Activated CD4-positive, alpha-beta T cell treated with anti-CD3 and anti-CD28 coated beads, Interleukin-2, Interleukin-6, amounts not matched to agents 100 ng/mL and 50 ng/mL, durations not matched to agents 16 hours and 8 hours (primary cell): Measurements from ENCODE around the gene CACNG7.
A peak's percentile ranks its signal among the peaks of the same experiment; 100 is the strongest.

Experiments
- DNase-seq: peaks from one replicate; pipeline ENCODE4 v3.0.0-alpha.2; 2020

Gene CACNG7

DNA sequence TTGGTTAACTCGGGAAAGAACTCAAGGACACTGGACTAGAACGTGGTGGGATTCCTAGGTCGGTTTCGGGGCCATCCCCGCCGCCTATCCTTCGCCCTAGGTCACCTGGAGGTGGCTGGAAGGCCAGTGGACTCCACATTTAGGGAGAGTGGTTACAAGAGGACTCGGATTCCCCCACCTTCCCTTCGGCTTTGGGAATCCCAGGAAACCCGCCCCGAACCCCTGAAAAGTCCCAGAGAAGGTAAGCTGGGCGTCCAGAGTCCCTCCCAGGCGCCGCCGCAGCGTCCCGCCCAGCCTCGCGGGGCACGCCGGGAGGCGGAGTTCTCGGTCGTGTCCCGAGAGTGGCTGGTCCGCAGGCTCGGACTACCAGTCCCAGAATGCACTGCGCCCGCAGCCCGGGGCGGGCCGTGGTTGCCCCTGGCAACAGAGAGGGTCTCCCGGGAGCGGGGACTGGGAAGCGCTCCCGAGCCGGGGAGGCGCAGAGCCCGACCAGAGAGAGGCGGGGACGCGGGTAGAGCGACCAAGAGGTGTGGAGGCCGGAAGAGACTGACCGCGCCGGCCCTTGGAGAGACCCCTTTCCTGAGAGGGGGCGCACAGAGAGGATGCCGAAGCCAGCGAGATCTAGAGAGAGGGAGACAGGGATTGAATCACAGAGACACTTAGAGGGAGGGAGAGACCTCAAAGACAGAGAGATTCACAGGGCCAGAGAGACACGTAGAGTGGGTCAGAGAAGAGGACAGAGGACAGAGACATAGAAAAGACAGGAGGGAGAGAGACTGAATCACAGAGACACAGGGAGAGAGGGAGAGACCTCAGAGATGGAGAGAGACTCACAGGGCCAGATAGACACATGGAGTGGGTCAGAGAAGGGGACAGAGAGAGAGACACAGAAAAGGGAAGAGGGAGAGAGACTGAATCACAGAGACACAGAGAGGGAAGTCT is 29.7 kb upstream of the CACNG7 start:
- peak; percentile 86 for DNase-seq

DNA sequence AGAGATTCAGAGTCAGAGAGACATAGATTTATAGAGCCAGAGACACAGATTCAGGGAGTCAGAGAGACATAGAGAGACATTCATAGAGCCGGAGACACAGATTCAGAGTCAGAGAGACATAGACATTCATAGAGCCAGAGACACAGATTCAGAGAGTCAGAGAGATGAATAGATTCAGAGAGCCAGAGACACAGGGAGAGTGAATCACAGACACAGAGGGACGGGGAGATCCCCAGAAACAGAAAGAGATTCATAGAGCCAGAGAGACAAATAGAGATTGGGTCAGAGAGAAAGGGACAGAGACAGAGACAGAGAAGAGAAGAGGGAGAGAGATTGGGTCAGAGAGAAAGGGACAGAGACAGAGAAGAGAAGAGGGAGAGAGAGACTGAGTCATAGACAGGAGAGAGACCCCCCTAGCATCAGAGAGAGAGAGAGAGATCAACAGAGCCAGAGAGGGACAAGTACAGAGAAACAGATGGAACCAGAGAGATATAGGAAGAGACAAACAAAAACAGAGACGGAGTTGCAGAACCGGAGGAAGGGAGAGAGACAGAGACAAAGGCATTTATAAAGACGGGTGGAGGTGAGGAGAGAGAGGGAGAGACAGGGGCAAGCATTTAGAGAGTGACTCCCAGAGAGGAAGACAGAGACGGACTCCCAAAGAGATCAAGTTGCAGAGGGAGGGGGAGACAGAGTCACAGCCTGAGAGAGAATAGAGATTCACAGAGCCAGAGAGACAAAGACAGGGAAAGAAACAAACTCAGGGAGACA is 28.2 kb upstream of the CACNG7 start:
- DNase-seq: no peak

DNA sequence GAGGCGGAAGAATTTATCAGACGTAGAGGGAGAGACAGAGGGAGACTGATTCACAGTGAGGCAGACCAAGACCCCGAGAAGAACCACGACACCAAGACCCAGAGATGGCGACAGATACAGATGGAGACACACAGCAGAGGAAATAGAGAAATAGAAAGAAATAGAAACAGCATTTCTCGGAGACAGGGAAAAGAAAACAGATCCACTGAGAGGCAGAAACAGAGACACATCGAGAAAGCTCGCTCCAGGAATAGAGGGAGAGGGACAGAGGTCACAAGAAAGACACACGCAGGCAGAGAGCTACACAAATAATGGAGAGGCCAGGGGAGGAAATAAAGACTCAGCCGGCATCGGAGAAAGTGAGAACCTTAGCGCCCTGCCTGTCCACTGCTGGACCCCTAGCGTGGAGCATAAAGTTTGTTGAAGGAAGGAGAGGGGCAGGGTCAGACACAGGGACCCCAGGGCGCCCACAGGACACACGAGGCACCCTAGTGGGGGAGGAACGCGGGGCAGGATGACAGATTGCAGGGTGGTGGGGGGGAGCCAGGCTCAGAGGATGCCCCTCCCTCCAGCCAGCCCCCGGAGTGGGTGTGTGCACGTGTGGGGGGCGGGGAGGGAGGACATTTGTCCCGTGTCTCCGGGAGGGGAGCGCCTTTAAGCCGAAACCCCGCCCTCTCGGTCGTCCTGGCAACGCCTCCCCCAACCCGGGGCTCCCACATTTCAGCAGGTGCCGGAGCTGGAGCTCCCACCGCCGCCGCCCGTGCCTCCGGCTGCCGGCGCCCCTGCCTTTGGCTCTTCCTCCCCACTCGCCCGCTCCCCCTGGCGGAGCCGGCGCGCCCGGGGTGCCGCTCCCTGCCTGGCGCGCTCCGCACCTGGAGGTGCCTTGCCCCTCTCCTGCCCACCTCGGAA is 27.3 kb upstream of the CACNG7 start, which contains the start of gene PRKCG:
Gene PRKCG (plus strand): TSS at position 716 of the 909 bp plus-strand sequence. CDS start 298 bp downstream, outside the sequence.
- peak; percentile 39 for DNase-seq

DNA sequence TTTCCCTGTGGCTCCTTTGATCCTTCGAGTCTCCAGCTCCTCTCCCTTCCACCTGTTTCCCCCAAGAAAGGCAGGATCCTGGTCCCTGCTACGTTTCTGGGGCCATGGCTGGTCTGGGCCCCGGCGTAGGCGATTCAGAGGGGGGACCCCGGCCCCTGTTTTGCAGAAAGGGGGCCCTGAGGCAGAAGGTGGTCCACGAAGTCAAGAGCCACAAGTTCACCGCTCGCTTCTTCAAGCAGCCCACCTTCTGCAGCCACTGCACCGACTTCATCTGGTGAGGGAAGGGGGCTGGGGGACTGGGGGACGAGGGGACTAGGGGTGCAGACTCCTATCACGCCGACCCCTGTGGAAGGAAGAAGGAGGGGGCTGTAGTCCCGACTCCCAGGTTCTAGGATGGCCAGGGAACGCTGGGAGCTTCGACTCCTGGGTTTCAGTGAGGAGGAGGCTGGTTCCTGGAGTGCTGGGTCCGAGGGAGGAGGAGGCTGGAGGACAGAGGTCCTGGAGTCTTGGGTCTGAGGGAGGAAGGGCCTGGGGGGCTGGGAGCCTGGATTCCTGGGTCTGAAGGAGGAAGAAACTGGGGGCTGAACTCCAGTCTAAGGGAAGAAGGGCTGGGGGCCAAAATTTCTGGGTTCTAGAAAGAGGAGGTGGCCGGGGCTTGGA is 26.6 kb upstream of the CACNG7 start:
- no peak for DNase-seq

DNA sequence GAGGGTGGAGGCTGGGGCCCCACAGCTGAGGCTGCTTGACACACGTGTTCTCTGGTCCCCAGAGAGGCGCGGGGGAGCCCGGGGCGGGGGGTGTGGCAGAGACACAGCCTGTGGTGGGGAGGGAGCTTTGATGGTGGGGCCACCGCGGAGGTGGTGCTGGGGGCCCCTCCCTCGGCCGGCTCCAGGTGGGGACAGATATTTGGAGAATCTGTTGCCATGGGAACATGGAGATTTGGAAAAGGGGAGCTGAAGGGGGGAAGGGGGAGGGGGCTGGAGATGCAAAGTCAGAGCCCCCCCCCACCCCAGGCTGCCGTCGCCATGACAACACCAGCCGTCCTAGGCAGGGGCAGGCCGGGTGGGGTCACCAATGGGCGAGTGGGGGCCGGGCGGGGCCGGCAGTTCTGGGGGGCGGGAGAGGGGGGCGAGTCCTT is 25.8 kb upstream of the CACNG7 start:
- no peak for DNase-seq

DNA sequence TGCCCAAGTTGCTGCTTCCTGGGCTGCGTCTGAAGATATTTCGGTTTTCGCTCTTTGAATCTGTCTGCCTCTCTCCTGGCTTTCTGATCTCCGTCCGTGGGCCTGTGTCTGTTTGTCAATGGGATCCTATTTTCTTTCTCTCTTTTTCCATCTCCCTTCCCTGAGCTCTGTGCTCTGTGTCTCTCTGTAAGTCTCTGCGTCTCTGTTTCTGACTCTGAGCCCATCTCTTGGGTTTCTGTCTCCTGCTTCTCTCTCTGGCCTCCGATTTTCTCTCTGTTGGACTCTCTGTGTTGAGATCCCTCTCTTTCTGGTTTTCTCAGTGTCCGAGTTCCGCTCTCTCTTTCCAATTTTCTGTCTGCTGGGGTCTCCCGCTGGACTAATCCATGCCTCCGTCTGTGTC is 25.3 kb upstream of the CACNG7 start:
- no peak for DNase-seq

DNA sequence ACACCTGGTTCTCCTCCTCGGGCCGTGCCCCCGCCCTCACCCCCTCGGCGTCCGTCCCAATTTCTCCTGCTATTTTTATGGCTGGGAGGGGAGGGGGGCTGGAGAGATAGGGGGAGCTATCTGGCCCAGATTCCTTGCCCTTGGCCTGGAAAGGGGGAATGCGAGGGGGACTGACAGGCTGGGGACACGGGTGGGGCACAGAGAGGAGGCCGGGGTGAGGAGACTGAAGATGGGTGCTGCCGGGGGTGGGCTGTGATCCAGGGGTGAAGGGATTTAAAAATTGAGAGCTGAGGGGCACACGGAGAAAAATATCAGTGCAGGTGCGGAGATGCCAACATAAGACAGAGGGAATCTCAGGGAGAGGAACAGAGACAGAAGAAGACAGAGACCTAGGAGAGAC is 24.8 kb upstream of the CACNG7 start:
- DNase-seq: no peak

DNA sequence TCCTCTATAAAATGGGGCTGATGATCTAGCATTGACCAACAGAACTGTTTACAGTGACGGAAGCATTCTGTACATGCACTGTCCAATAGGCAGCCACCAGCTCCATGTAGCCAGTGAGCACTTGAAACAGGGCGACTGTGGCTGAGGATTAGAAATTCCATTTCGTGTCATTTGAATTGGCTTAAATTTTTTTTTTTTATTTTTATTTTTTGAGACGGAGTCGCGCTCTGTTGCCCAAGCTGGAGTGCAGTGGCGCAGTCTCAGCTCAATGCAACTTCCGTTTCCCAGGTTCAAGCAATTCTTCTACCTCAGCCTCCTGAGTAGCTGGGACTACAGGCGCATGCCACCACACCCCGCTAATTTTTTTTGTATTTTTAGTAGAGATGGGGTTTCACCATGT is 24.0 kb upstream of the CACNG7 start:
- no peak for DNase-seq

DNA sequence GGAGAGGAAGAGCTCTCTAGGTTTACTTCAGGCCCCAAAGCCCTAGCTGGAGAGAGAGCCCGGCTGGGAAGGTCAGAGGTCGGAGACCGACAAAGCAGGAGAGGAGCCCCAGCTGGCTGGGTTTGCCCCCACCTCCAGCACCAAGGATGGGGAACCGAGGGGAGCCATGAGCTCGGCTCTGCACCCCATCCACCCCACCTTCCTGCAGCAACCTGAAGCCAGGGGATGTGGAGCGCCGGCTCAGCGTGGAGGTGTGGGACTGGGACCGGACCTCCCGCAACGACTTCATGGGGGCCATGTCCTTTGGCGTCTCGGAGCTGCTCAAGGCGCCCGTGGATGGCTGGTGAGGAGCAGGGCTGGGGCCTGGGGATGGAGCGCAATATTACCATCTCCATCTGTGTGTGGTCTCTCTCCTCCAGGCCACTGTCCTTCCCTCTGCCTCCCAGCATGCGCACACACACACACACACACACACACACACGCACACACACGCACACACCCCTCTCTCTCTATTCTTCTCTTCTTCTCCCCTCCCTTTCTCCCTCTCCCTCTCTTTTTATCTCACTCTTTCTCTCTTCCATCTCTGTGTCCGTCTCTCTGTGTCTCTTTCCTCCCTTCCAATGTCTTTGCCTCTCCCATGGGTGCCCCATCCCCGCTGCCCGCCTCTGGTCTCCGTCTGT is 16.6 kb upstream of the CACNG7 start:
- DNase-seq: no peak

DNA sequence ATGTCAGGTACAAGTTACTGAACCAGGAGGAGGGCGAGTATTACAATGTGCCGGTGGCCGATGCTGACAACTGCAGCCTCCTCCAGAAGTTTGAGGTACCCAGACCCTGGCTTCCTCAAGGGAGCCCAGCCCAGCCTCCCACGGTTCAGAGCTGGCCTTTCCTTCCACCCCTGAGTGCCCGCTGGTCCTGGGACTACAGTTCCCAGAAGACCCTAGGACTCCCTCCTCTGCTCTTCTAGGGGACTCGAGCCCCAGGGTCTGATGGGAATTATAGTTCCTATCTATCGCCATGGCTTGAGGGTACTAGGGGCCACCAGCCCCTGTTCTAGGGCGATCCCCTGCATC is 16.1 kb upstream of the CACNG7 start:
- no peak for DNase-seq

DNA sequence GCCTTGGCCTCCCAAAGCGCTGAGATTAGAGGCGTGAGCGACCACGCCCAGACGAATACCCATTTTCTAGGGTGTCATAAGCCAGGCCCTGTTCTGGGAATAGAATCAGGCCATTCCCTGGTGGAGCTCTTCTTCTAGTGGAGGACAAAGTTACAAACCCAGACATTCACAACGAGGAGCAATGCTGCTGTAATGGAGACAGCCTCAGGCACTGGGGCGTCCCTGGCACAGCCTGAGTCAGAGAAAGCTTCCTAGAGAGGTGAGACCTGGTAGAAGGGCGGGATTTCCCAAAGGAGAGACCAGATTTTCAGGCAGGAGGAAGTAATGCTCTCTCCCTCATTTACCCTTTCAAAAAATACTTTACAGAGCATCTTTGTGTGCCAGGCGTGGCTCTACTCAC is 14.4 kb upstream of the CACNG7 start:
- no peak for DNase-seq

DNA sequence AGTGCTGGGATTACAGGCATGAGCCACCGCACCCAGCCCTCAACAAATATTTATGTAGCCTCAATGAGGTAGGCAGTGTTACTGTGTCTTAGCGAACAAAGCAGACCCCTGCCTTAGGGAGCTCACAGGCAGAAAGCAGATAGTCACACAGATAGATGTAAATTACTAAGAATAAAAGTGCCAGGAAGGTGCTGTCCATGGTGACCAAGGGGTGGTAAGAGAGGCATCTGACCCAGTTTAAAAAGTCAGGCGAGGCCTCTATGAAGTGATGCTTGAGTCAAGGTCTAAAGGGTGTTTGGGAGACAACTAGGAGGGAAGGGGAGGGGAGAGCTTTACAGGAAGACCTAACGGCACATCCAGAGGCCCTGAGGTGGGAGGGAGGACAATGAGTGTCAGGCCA is 12.4 kb upstream of the CACNG7 start:
- DNase-seq: no peak

DNA sequence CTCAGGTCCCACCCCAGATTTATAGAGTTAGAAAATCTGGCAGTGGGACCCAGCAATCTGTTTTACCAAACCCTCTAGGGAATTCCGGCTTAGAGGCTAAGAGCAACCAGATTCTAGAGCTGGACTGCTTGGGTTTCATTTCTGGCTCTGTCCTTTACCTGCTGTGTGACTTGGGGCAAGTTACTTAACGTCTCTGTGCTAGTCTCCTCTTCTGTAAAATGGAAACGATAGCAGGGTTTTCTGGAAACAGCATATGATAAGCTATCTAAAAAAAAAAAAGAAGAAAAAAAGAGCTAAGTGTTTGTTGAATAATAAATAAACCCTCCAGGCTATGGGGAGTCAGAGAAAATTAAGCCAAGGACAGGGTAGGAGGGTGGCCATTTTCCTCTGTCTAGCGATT is 11.6 kb upstream of the CACNG7 start:
- DNase-seq: no peak

DNA sequence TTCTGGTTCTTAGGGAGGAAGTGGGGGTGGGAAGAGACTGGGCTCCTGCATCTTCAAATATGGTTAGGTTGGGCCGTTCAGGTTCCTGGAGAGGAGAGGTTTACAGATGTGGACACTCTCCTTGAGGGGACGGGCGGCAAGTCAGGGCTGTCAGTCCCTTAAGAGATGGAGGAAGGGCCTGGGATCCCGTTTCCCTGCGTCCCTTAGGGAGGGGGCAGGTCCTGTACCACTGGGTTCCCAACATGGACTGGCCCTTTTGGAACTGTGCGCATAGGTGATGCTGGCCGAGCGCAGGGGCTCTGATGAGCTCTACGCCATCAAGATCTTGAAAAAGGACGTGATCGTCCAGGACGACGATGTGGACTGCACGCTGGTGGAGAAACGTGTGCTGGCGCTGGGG is 10.9 kb upstream of the CACNG7 start:
- DNase-seq: no peak

DNA sequence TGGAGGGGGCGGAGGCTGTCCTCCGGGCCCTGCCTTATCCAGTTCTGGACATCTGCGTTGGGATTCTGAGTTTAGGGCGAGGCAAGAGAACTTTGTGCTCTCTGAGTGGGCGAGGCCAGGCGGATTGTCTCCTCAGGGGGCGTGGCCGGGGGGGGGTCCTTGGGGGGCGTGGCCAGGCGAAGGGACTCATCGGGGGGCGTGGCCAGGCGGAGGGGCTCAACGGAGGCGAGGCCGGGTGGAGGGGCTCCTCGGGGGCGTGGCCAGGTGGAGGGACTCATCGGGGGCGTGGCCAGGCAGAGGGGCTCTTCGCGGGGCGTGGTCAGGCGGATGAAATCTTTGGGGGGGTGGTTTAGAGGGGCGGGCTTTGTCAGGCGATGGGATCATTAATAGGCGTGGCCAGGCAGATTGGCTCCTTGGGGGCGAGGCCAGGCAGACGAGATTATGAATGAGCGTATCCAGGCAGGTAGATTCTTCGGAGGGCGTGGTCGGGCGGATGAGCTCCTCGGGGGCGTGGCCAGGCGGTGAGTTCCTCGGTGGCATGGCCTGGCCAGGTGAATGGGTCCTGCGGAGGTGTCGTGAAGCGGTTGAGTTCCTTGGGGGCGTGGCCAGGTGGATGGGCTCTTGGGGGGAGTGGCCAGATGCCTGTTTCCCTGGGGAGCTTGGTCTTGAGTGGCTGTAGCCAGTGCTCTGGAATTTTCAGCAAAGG is 10.3 kb upstream of the CACNG7 start:
- DNase-seq: no peak

DNA sequence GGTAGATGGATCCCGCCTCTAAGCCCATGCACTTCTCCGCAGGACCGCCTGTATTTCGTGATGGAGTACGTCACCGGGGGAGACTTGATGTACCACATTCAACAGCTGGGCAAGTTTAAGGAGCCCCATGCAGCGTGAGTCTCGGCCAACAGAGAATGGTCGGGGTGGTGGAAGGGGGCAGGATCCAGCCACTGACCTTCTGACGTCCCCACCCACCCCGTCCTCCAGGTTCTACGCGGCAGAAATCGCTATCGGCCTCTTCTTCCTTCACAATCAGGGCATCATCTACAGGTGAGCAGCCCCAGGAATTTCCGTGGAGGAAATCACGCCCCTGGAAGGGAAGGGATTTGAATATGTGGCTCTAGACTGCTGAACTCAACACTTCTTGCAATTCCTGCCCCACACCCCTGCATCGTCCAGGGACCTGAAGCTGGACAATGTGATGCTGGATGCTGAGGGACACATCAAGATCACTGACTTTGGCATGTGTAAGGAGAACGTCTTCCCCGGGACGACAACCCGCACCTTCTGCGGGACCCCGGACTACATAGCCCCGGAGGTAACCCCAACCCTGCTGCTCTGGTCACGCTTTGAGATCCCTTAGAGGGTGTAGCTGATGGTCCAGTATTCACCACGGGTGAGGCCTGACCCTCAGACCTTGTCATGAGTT is 8.8 kb upstream of the CACNG7 start:
- DNase-seq: no peak

DNA sequence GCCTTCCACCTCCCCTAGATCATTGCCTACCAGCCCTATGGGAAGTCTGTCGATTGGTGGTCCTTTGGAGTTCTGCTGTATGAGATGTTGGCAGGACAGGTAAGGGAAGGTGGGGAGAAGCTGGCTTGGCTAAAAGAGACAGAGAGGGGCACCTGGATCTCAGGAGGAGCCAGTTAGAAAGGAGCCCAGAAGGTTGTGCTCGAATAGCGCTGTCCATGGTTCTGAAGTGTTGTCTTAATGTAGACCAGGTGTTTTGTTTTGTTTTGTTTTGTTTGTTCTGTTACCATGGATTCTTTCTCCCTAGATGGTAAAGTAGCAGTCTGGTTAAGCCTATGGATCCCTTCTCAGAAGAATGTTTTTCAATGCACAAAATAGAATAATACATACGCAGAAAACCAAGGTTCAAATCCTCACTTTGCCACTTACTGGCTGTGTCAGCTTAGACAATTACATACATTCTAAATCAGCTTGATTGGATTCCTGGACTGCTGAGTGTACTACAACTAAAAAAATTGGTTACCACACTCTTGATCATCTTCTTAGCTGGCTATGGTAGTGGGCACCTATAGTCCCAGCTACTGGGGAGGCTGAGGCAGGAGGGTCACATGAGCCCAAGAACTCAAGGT is 5.9 kb upstream of the CACNG7 start:
- DNase-seq: peak; percentile 36

DNA sequence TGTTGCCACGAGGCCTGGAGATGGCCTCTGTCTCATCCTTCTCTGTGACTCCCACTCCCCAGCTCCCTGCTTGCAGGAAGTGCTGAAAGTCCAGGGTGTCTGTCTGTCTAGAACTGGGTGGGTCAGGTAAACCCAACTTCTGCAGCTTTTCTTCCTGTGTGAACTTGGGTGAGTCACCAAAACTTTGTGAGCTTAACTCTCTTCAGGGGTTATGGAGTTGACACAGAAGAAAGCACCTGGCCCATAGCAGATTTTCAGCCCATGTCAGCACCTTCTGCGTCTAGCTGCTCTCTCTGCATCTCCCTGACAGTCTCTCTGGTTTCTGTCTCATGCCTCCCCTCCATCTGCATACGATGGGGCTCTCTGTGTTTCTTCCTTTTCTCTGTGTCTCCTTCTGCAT is 4.2 kb upstream of the CACNG7 start:
- DNase-seq: no peak

DNA sequence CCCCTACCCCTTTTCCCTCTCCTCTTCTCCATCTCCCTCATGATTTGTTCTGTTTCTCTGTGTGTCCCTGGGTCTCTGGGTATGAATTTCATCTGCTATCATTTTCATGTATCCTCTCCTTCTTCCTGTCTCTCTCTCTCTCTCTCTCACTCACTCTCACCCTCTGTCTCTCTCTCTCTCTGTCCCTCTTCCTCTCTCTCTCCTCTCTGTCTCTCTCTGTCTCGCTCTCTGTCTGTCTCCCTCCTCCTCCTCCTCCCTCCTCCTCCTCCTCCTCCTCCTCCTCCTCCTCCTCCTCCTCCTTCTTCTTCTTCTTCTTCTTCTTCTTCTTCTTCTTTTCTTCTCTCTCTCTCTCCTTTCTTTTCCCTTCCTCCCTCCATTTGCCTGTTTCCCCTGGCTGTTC is 3.3 kb upstream of the CACNG7 start:
- no peak for DNase-seq
